ENCODE results near the gene CIB4.
A peak's percentile ranks its signal among the peaks of the same experiment; 100 is the strongest.

The CIB4 gene

DNA sequence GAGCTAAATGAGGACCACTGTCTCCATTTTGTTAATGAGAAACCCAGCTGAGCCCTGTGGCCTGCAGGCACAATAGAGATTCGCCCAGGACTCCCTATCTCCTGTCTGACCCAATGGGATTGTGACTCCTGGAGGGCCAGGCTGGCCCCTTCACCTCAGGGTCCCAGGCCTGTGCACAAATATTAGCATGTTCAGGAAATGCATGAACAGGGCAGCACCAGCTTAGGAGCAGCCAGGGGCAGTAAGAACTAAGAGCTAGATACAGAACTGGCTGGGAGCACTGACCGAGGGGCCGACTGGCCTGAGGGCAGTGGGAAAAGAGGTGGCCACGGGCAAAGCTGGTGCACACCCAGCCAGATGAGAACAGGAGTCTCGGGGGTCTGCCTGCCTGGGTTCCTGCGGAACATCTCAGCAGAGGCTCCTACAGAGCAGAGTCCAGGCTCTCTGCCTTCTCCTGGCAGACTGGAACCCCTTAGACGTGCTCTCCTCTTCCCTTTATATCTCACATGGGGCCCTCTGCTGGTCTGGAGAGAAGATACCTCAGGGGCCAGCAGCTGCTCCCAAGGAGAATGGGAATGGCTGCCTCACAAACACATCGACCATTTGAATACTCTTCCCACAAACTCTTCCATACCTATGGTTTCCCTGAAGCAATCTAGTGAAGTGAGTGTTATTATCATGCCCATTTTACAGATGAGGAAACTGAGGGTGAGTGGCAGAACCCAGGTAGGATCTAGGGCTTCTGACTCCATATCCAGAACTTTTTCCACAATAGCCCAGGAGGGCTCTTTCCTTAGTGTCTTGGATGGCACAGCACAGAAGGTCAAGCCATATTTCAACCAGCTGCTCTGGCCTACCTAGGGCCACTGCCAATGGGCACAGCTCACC is 85.7 kb downstream of the CIB4 start:
- Histone ChIP-seq H3K9ac (ENCODE audit: low read depth in 1 of 2, low read length in 2 of 2) (no peak overlapping the region), H3K36me3 (ENCODE audit: control insufficient read depth in 2 of 2, insufficient read depth in 2 of 2, low read length in 2 of 2) (no peaks in the 10 kb centered on the region), H3K4me1 (ENCODE audit: control insufficient read depth in 2 of 2, insufficient read depth in 2 of 2, low read length in 2 of 2) (no peaks in the 10 kb centered on the region), H3K4me3 (ENCODE audit: low read length in 2 of 2) (no peak overlapping the region), H3K9me3 (ENCODE audit: control insufficient read depth in 2 of 2, low read length in 2 of 2) (no peaks in the 10 kb centered on the region), H3K27ac (ENCODE audit: low read depth in 2 of 2, low read length in 2 of 2) (no peak overlapping the region), H3K27me3 (ENCODE audit: control insufficient read depth in 2 of 2, insufficient read depth in 2 of 2, low read length in 2 of 2) (peaks cover 9 to 20% of the 10 kb centered on the region in 2 donors)

- Histone ChIP-seq H3K27me3 (ENCODE audit: control insufficient read depth in 2 of 2, insufficient read depth in 2 of 2, low read length in 2 of 2) (peaks cover under 1 to 3% of the 10 kb centered on the region in 2 donors), H3K9me3 (ENCODE audit: control insufficient read depth in 2 of 2, low read length in 2 of 2) (no peaks in the 10 kb centered on the region), H3K9ac (ENCODE audit: low read depth in 1 of 2, low read length in 2 of 2) (no peak overlapping the region), H3K4me3 (ENCODE audit: low read length in 2 of 2) (no peak overlapping the region), H3K4me1 (ENCODE audit: control insufficient read depth in 2 of 2, insufficient read depth in 2 of 2, low read length in 2 of 2) (no peaks in the 10 kb centered on the region), H3K27ac (ENCODE audit: low read depth in 2 of 2, low read length in 2 of 2) (no peak overlapping the region), H3K36me3 (ENCODE audit: control insufficient read depth in 2 of 2, insufficient read depth in 2 of 2, low read length in 2 of 2) (no peaks in the 10 kb centered on the region)
Observed at GRCh38 chr2:26552641-26553374, 88.4 kb downstream of the CIB4 start.

DNA sequence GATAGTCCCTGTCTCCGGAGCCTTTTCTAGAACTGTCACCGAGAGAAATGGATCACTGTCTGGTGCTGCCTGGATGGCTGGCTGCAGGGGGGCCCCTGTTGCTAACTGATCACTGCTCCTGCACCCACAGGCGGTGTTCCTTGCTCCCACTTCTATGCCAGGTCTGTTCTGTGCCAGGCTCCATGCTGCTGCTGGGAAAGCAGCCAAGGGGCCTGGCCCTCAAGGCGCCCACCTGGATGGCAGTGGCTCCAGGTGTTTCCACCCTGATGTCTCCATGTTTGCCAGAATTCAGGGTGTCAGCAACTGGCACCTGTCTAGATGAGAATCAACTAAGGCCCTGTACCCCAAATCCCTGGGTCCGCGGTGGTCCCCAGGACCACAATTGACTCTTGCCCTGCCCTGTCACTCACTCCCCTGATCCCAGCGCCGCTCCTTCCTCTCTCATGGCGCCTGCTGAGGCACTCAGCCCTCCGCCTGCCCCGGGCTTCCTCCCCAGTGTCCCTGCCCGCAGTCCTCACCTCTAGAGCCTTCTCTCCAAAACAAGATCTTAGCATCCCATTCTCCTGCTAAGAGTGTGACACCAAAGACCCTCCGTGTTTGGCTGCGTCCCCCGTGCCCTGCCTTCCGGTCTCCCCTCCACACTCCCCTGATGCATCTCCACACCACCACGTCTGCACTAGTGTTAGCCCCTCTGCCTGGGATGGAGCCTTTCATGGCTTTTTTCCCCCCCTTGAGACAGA is 90.7 kb downstream of the CIB4 start:
- H3K4me3 ChIP-seq (ENCODE audit: low read length in 2 of 2), result no peak overlapping the region
- H3K9ac ChIP-seq (ENCODE audit: low read depth in 1 of 2, low read length in 2 of 2), result no peak overlapping the region
- no peaks in the 10 kb centered on the region for H3K4me1 ChIP-seq (ENCODE audit: control insufficient read depth in 2 of 2, insufficient read depth in 2 of 2, low read length in 2 of 2)
- H3K36me3 ChIP-seq (ENCODE audit: control insufficient read depth in 2 of 2, insufficient read depth in 2 of 2, low read length in 2 of 2), result no peaks in the 10 kb centered on the region
- no peak overlapping the region for H3K27ac ChIP-seq (ENCODE audit: low read depth in 2 of 2, low read length in 2 of 2)
- no peaks in the 10 kb centered on the region for H3K9me3 ChIP-seq (ENCODE audit: control insufficient read depth in 2 of 2, low read length in 2 of 2)
- H3K27me3 ChIP-seq (ENCODE audit: control insufficient read depth in 2 of 2, insufficient read depth in 2 of 2, low read length in 2 of 2), result no peaks in the 10 kb centered on the region

GRCh38 chr2:26542676-26543505 is 98.3 kb downstream of the CIB4 start:
- H3K36me3 ChIP-seq (ENCODE audit: control insufficient read depth in 2 of 2, insufficient read depth in 2 of 2, low read length in 2 of 2), result no peaks in the 10 kb centered on the region
- peaks cover 0 to 3% of the 10 kb centered on the region in 2 donors for H3K27me3 ChIP-seq (ENCODE audit: control insufficient read depth in 2 of 2, insufficient read depth in 2 of 2, low read length in 2 of 2)
- H3K4me3 ChIP-seq (ENCODE audit: low read length in 2 of 2), result no peak overlapping the region
- H3K9ac ChIP-seq (ENCODE audit: low read depth in 1 of 2, low read length in 2 of 2), result no peak overlapping the region
- peak overlapping the region; percentile 52 to 56 for H3K27ac ChIP-seq (ENCODE audit: low read depth in 2 of 2, low read length in 2 of 2)
- H3K9me3 ChIP-seq (ENCODE audit: control insufficient read depth in 2 of 2, low read length in 2 of 2), result no peaks in the 10 kb centered on the region
- H3K4me1 ChIP-seq (ENCODE audit: control insufficient read depth in 2 of 2, insufficient read depth in 2 of 2, low read length in 2 of 2), result peaks cover 7 to 14% of the 10 kb centered on the region in 2 donors

DNA sequence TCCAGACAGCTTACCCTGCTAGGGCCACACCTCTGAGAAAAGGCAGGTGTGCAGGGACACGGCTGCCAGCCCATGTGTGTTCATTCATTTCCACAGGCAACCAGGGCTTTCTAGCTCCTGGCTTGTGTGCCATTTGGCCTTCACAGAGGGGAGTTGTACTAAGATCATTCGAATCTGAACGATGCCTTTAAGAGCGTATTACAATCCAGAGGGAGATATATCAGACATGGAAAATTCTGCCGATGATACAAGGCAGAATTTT is 99.0 kb downstream of the CIB4 start:
- Histone ChIP-seq H3K9me3 (ENCODE audit: control insufficient read depth in 2 of 2, low read length in 2 of 2) (no peaks in the 10 kb centered on the region), H3K36me3 (ENCODE audit: control insufficient read depth in 2 of 2, insufficient read depth in 2 of 2, low read length in 2 of 2) (no peaks in the 10 kb centered on the region), H3K27me3 (ENCODE audit: control insufficient read depth in 2 of 2, insufficient read depth in 2 of 2, low read length in 2 of 2) (peaks cover 0 to 3% of the 10 kb centered on the region in 2 donors), H3K4me1 (ENCODE audit: control insufficient read depth in 2 of 2, insufficient read depth in 2 of 2, low read length in 2 of 2) (peaks cover 7 to 14% of the 10 kb centered on the region in 2 donors), H3K27ac (ENCODE audit: low read depth in 2 of 2, low read length in 2 of 2) (peak overlapping the region; percentile 52 to 55), H3K4me3 (ENCODE audit: low read length in 2 of 2) (peak overlapping the region in 1 of 2 donors; percentile 15), H3K9ac (ENCODE audit: low read depth in 1 of 2, low read length in 2 of 2) (no peak overlapping the region)

GRCh38 chr2:26541401-26542193 is 99.6 kb downstream of the CIB4 start:
- no peaks in the 10 kb centered on the region for H3K9me3 ChIP-seq (ENCODE audit: control insufficient read depth in 2 of 2, low read length in 2 of 2)
- no peak overlapping the region for H3K9ac ChIP-seq (ENCODE audit: low read depth in 1 of 2, low read length in 2 of 2)
- peak overlapping the region in 1 of 2 donors; percentile 15 for H3K4me3 ChIP-seq (ENCODE audit: low read length in 2 of 2)
- peaks cover 7 to 14% of the 10 kb centered on the region in 2 donors for H3K4me1 ChIP-seq (ENCODE audit: control insufficient read depth in 2 of 2, insufficient read depth in 2 of 2, low read length in 2 of 2)
- H3K27me3 ChIP-seq (ENCODE audit: control insufficient read depth in 2 of 2, insufficient read depth in 2 of 2, low read length in 2 of 2), result peaks cover 0 to 3% of the 10 kb centered on the region in 2 donors
- H3K27ac ChIP-seq (ENCODE audit: low read depth in 2 of 2, low read length in 2 of 2), result peak overlapping the region; percentile 52 to 55
- no peaks in the 10 kb centered on the region for H3K36me3 ChIP-seq (ENCODE audit: control insufficient read depth in 2 of 2, insufficient read depth in 2 of 2, low read length in 2 of 2)

GRCh38 chr2:26540961-26541360 is 100.2 kb downstream of the CIB4 start:
- Histone ChIP-seq H3K4me1 (ENCODE audit: control insufficient read depth in 2 of 2, insufficient read depth in 2 of 2, low read length in 2 of 2) (peaks cover 7 to 14% of the 10 kb centered on the region in 2 donors), H3K9me3 (ENCODE audit: control insufficient read depth in 2 of 2, low read length in 2 of 2) (no peaks in the 10 kb centered on the region), H3K4me3 (ENCODE audit: low read length in 2 of 2) (no peak overlapping the region), H3K27ac (ENCODE audit: low read depth in 2 of 2, low read length in 2 of 2) (no peak overlapping the region), H3K9ac (ENCODE audit: low read depth in 1 of 2, low read length in 2 of 2) (no peak overlapping the region), H3K36me3 (ENCODE audit: control insufficient read depth in 2 of 2, insufficient read depth in 2 of 2, low read length in 2 of 2) (no peaks in the 10 kb centered on the region), H3K27me3 (ENCODE audit: control insufficient read depth in 2 of 2, insufficient read depth in 2 of 2, low read length in 2 of 2) (peaks cover 0 to 3% of the 10 kb centered on the region in 2 donors)

DNA sequence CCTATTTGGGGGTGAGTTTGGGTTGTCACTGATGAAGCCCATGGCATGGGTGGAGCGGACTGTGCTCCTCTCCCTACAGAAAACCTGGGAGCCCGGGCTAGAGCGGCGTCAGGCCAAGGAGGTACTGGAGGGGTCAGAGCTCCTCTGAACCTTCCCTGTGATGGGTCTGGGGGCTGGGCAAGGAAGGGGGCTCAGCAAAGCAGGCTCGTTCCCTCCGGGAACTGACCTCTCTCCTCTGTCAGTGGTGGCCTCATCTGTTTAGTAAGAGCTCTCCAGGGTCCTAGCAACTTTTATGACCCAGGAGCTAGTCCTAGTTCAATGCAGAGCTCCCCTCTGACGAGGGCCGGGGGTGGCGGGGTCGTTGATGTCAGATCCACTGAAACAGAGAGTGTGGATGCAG is 100.9 kb downstream of the CIB4 start:
- Histone ChIP-seq H3K27ac (ENCODE audit: low read depth in 2 of 2, low read length in 2 of 2) (no peak overlapping the region), H3K4me3 (ENCODE audit: low read length in 2 of 2) (no peak overlapping the region), H3K27me3 (ENCODE audit: control insufficient read depth in 2 of 2, insufficient read depth in 2 of 2, low read length in 2 of 2) (peaks cover 0 to 3% of the 10 kb centered on the region in 2 donors), H3K36me3 (ENCODE audit: control insufficient read depth in 2 of 2, insufficient read depth in 2 of 2, low read length in 2 of 2) (no peaks in the 10 kb centered on the region), H3K9ac (ENCODE audit: low read depth in 1 of 2, low read length in 2 of 2) (no peak overlapping the region), H3K9me3 (ENCODE audit: control insufficient read depth in 2 of 2, low read length in 2 of 2) (no peaks in the 10 kb centered on the region), H3K4me1 (ENCODE audit: control insufficient read depth in 2 of 2, insufficient read depth in 2 of 2, low read length in 2 of 2) (peaks cover 7 to 14% of the 10 kb centered on the region in 2 donors)
